NCI-H2029 (cell line): ENCODE data around the gene MED13L.
A peak's percentile ranks its signal among the peaks of the same experiment; 100 is the strongest.
"Not testable (repeated sequence)": the region's sequence is repeated elsewhere in the genome, so short reads cannot be mapped to it uniquely, and the experiment has no call there.

ENCODE experiments used
- DNase-seq: peaks from one replicate; lab custom pipeline; 2025; lab: John Stamatoyannopoulos, UW

The MED13L gene

GRCh38 chr12:116303066-116303465 lies 25.6 kb upstream of the MED13L start:
- DNase-seq: no peak

DNA sequence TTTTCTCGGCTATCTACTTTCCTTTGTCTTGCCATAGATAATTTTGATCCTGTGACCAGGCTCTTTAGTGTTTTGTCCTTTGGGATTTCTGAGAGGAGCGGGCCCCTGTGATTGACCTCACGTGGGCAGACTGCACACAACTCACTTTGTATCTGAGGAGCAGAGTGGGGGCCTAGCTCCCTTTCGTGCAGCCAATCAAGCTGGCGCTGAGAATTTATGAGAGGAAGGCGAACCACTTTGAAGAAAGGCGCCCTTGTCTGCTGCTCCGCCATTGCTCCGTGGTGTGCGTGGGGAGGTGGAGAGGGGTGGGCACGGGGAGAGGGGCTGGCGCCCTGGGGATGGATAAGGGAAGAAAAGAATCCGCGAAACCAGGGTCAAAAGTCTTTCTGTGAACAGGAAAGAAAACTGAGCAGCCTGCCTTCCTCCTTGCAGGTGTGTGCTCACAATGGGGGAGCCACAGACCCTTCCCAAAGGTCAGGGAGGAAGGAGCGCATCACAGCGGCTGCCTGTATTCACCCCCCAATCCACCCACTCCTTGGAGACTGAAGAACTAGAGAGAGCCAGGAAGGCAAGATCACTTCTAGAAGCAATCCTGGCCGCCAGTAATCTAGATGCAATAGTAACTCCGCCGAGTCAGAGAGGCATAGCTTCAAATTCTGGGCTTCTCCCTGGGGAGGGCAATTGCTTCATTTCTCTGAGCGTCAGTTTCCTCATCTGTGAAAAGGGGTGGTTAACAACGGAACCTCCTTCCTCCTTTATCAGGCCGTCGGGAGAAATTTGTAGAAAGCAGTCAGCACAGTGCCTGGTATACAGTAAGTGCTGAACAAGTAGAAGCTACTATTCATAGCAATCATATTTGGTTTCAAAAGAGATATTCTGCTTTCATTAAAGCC lies 24.9 kb upstream of the MED13L start:
- no peak for DNase-seq

GRCh38 chr12:116301621-116302020 lies 24.1 kb upstream of the MED13L start:
- no peak for DNase-seq

DNA sequence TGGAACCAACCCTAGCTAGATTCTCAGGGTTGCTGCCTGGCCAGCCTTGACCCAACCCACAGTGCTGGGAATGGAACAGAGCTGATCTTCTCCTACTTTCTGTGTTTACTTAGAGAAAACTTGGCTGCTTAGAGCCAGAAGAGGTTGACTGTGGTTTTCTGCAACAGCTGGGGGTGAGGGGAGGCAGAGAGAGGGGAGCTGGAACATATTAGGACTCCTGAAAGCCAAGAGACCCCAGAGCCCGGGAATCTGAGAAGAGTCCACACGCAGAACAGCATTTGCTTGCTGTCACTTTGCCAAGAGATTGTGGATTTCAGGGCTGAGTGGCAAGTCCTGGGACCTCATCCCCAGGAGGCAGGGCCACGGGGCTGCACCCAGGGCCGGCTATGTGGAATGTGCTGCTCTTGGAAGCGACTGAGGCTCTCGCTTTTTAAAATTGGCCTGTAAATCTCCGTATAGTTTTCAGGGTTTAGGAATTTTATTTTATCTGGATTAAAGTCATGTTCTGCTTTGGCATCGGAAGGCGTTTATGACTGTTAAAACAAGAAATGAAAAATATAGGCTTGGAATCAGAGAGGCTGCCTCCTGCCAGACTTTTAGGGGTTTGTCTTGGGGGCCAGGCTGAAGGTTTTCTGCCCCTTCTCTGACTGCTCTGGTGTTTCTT lies 22.3 kb upstream of the MED13L start:
- no peak for DNase-seq

DNA sequence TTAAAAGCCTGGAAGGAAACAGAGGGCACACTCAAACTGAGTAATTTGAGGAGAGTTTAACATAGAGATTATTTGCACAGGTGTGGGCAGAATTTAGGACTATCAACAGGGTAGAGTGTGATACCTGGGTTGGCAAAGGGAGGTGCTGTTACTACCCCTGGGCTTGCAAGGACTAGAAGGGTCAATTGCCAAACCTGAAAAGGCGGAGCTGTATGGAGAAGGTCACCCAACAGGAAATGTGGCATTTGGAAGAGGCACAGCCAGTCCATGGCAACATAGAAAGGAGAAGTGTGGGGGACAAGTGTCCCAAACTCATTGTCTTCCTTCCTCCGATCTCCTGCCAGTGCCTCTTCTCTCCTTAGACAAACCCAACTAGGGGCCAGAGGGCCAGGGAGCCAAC lies 21.6 kb upstream of the MED13L start:
- peak; percentile 87 for DNase-seq

DNA sequence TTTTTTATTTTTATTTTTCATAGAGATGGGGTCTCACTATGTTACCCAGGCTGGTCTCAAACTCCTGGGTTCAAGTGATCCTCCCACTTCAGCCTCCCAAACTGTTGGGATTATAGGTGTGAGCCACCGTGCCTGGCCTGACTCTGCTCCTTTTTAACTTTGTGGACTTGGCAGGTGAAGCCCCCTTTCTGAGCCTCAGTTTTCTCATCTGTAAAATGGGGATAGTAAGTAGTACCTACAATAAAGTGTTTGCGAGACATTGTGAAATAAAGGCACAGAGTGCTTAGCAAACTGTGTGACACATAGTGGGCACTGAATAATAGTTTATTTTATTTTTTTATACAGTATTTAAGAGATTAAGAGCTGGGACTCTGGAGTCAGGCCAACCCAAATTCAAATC lies 21.1 kb upstream of the MED13L start:
- no peak for DNase-seq

GRCh38 chr12:116297224-116297834 lies 19.8 kb upstream of the MED13L start:
- DNase-seq: no peak

DNA sequence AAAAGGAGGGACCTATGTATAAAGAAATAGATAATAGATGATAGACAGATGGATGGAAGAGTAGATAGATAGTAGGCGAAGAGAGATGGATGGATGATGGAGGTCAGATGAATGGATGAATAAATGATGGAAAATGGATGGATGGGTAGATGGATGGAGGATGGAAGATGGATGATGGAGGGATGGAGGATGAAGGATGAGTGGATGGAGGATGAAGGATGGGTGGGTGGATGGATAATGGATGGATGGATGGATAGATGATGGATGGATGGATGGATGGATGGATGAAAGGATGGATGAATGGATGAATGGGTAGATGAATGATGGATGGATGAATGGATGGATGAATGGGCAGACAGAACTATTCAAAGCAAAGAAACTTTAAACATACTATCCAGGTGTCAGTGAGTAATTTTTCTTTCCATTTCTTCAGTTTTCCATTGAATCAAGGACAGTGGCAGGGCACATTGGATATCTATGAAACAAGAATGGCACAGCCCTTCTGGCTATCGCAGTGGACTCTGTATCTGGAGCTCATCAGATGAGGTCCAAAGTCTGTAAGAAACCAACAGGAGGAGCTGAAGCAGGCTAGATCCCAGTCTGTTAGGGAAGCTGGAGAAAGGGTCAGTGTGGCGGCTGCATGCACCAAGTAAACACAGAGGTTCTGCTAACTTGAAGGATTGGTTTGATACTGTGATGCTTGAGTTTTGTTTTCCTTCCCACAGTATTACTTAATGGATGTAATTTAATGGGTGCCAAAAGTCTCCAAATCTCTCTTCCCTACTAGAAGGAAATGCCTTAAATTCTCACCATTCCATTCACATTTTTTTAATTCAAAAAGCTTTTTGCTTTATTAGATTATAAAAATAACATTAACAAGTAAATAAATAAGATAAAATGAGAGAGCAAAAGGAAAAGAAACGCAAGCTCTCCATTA lies 18.1 kb upstream of the MED13L start:
- DNase-seq: no peak

DNA sequence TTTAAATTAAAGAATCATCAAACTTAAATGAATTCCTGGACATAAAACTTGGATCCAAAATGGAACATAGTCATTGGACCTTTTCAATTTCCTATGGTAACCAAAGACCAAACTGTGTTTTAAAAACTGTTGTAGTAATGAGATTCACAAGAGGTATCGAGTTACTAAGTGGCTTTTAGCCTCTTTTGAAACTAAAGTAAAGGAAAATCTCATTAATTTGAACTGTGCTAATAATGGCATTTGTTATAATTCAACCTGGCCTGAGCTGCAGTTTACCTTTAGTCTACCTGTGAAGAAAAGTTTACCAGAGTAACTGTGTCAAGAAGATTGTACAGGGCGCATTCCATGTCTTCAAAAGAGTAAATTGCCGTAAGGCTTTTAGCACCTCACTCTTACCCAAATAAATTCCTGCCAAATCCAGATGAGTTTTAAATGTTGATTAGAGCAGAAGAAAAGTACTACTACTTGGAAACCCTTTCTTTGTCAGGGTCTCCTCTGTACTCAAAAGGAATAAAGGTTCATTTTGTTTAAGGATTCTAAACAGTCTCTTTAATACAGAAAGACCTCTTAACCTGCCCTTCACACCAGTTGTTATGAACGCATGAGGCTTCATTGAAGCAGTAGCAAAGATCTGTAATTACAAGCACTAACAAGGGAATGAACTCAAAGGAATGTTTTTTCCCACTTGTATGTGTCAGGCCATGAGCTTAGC lies 17.1 kb upstream of the MED13L start:
- DNase-seq: peak; percentile 9

GRCh38 chr12:116293687-116294453 lies 16.4 kb upstream of the MED13L start:
- no peak for DNase-seq

- no peak for DNase-seq
Measured at GRCh38 chr12:116291218-116291617, 13.7 kb upstream of the MED13L start.

DNA sequence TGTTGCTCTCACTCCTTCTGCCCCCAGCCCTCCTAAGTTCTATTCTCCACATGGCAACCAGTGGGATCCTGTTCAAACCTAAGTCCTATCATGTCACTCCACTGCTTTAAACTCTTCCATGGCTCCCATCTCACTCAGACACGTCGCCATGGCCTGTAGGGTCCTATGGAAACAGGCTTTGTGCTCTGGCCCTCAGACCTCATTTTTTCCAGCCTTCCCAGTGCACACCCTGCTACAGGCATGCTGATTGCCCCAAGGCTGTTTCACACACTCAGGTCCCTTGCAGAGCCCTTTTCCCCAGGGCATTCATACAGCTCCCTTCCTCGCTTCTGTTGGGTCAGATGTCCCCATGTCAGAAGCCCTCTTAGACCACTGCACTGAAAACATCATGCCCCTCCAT lies 11.2 kb upstream of the MED13L start:
- DNase-seq: no peak

GRCh38 chr12:116287842-116288301 lies 10.4 kb upstream of the MED13L start:
- no peak for DNase-seq

GRCh38 chr12:116284396-116284795 lies 6.9 kb upstream of the MED13L start:
- DNase-seq: no peak

DNA sequence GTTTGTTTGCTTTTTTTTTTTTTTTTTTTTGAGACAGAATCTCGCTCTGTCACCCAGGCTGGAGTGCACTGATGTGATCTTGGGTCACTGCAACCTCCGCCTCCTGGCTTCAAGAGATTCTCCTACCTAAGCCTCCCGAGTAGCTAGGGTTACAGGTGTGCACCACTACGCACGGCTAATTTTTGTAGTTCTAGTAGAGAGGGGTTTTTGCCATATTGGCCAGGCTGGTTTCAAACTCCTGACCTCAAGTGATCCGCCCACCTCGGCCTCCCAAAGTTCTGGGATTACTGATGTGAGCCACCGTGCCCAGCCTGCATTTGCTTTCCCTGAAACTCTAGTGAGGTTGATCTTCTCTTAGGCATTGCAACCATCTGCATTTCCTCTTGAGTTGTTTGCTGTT lies 6.4 kb upstream of the MED13L start:
- DNase-seq: not testable (repeated sequence)

- no peak for DNase-seq
Measured at GRCh38 chr12:116282371-116283286, 5.1 kb upstream of the MED13L start.

GRCh38 chr12:116280595-116281290 lies 3.2 kb upstream of the MED13L start:
- DNase-seq: peak; percentile 44

- DNase-seq: no peak
Measured at GRCh38 chr12:116278667-116279066, 1.2 kb upstream of the MED13L start.

- DNase-seq: no peak
Measured at GRCh38 chr12:116278279-116278626, 760 bp upstream of the MED13L start.
